ENCODE data around the gene GNG7.

DNA sequence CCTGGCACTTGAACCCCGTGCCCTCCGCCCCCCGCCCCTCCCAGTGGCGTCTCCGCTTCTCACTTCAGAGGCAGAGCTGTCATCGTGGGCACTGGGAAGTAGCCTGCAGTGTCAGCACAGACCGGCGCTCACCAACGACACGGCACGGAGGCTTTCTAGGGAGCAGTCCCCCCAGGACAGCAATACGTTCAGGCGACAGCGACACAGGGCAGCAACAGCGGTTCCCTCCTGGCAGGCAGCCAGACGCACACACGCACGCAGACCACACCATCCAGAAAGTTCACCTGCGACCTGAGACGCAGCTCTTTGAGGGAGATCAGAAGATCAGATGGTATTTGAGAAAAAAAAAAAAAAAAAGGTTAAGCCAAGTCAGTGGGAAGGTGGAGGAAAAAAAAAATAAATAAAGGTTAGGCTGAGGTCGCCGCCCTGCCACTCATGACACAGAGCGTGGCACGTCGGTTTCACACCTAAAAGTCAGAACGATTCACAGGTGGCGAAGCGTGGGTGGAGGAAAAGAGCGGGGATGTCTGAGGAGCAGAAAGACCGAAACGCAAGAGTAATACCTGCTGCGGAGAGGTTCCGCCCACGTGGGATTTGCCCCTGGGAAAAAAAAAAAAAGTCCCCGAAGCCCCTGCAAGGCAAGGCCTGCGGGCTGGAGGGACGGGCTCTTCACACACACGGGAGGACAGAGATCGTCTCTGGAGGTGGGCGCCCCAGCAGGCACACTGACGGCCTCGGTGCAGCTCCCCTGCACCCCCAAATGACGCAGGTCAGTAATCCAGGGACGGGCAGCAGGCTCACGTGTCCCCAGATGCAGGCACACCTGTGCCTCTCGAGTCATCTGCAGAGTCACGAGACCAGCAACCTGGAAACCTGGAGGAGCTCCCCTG, 94.5 kb downstream of the GNG7 start:
- TF ChIP-seq, protein P1, sequence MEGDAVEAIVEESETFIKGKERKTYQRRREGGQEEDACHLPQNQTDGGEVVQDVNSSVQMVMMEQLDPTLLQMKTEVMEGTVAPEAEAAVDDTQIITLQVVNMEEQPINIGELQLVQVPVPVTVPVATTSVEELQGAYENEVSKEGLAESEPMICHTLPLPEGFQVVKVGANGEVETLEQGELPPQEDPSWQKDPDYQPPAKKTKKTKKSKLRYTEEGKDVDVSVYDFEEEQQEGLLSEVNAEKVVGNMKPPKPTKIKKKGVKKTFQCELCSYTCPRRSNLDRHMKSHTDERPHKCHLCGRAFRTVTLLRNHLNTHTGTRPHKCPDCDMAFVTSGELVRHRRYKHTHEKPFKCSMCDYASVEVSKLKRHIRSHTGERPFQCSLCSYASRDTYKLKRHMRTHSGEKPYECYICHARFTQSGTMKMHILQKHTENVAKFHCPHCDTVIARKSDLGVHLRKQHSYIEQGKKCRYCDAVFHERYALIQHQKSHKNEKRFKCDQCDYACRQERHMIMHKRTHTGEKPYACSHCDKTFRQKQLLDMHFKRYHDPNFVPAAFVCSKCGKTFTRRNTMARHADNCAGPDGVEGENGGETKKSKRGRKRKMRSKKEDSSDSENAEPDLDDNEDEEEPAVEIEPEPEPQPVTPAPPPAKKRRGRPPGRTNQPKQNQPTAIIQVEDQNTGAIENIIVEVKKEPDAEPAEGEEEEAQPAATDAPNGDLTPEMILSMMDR (conservative IDR thresholded peaks at IDR 0.05; ENCODE audit: low read length): no peak
- no peak for TF ChIP-seq EZH2phosphoT487 (IDR thresholded peaks at IDR 0.05; ENCODE audit: borderline replicate concordance)
